ENCODE data around the gene RWDD1.

The RWDD1 gene

GRCh38 chr6:116570856-116571682 is at the start of gene RWDD1:
RWDD1 (plus strand) TSS chr6:116571504; CDS start chr6:116571583, 79 bp downstream.
- DNase-seq (ENCODE audit: low read depth in 2 of 2) = peak; percentile 93 to 98

DNA sequence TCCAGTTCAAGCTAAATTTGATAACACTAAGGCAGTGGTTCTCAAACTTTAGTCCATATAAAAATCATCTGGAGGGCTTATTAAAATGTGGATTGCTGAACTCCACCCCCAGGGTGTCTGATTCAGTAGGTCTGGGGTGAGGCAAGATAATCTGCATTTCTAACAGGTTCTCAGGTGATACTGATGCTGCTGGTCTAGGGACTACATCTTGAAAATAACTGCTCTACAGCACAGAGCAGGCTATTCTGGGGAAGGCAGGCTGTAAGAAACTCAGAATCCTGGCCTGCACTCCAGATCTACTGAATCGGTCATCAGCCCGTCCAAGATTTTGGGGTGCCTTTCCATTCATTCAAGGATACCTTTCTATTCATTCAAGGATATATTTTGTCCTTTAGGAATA is 48.4 kb upstream of the RWDD1 start:
- DNase-seq (ENCODE audit: low read depth in 2 of 2) = no peak

DNA sequence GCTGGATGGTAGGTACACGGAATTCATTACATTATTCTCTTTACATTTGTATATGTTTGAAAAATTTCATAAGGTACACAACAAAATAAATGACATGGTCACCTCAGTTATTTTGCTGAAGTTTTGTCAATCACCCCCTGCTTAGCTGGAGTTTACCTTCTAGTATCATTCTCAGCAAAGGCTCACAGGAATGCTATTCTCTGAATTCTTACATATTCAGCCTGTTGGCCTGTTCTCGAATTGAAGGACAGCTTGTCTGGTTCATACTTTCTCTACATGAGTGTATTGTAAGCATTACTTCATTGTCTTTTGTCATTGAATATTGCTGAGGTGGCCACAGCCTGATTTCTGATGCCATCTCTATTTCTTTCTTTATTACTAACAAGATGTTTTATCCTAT is 47.1 kb upstream of the RWDD1 start:
- DNase-seq (ENCODE audit: low read depth in 2 of 2) = no peak

DNA sequence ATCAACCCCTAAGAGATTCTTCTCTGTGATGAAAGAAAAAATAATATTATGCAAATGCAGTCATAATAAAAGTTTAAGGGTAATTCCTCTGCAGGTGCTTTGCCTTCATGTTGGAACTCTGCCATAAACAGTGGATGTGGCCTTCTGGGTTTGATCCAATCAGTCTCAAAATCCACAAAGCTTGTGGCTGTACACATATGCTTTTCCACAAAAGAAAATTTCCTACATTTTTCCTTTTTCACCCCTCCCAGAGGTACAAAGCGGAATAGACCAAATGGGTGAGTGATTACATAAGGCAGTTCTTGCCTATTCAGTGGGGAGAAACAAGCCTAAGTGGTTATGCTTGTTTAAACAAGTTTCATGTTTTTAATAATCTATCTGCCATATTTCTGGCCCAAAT is 43.2 kb upstream of the RWDD1 start:
- no peak for DNase-seq (ENCODE audit: low read depth in 2 of 2)

GRCh38 chr6:116528780-116529179 is 42.5 kb upstream of the RWDD1 start:
- DNase-seq (ENCODE audit: low read depth in 2 of 2) = no peak

DNA sequence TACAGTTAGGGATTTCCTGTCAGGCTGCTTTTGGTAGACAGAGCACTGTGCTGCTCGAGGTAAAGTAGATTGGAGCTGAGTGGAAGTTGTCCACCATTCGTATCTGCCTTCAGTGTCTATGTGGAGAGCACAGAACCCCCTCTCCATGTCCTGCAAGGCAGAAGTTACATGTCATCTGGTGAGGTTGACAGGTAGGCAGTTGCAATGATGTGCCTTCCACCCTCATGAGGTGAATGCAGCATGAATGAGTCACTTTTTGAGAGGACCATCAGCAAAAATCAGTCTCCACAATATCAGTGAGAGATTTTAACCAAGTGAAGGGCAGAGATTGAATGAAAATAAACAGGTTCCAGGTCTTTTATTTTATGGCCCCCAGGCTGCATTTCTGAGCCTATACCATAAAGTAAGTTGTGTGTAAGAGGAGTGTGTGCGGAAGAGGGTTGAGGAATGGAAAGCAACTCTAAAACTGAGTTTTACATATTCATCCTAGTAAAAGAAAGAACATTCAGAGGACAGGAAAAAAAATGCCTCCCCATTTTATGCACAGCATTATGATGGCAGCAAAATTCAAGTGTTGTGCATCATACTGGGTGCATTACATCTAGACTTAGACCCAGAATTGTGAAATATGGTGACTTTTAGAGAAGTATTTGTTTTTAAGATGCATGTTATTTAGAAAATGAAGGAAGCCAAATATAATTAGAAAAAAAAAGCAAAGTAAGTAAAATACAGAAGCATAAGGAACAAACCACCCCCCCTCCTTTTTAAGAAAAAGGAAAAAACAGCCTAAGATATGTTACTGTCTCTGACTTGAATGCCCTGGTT is 41.6 kb upstream of the RWDD1 start:
- DNase-seq (ENCODE audit: low read depth in 2 of 2) = no peak

DNA sequence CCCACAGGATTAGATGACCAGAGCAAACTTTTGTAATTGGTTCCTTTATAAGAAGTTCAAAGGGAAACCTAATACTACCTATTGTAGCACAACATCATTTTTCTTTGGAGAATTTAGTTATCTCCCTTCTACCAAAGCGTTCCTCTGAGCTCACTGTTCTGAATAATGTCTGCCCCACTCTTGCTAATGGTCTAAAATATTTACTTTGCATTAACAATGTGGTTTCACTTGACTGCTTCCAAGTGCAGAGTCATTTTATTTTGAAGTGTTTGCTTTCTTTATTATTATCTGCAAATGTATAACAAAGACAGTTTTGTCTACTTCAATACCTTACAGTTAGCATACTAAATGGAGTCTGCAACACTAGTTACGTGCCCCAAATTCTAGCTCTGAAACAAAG is 40.9 kb upstream of the RWDD1 start:
- no peak for DNase-seq (ENCODE audit: low read depth in 2 of 2)

GRCh38 chr6:116531675-116532570 is 39.4 kb upstream of the RWDD1 start:
- DNase-seq (ENCODE audit: low read depth in 2 of 2) = peak; percentile 10 to 24

GRCh38 chr6:116533233-116533957 is 37.9 kb upstream of the RWDD1 start:
- no peak for DNase-seq (ENCODE audit: low read depth in 2 of 2)

GRCh38 chr6:116535109-116535508 is 36.2 kb upstream of the RWDD1 start:
- DNase-seq (ENCODE audit: low read depth in 2 of 2) = no peak

DNA sequence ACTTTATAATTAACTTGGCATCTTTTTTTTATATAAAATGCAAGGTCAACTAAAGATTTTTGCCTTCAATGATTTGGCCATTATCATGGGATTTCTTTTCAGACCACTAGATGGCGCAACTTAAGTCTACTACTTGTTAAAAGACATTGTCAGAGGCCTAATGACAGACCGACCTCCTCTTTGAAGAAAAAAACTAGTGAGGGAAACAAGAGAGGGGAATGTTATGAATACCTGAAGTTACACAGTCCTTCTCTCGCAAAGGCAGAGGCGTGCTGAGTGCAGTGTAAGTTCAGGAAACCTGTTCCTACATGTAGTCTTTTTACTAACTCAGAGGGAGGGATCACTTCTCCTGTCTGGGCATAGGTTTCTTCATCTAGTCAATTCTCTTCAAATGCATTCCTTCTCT is 35.1 kb upstream of the RWDD1 start:
- no peak for DNase-seq (ENCODE audit: low read depth in 2 of 2)

GRCh38 chr6:116542426-116542825 is 28.9 kb upstream of the RWDD1 start:
- no peak for DNase-seq (ENCODE audit: low read depth in 2 of 2)

DNA sequence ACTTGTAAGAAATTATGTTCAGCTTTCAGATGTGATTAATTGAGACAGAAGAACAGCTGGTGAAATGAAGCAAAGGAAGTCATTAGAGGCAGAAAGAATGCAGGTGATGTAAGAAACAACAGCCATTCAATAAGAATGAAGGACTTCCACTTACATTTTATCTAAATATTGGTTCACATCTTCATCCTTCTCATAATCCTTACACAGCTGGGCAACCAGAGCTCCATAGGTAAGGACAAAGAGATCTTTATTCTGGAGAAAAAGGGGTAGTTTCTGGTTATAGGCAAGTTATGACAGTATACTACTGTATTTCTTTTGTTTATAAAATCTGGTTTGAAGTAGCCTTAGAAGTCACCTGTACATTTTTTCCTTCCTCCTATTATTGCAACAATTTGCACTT is 28.2 kb upstream of the RWDD1 start:
- no peak for DNase-seq (ENCODE audit: low read depth in 2 of 2)

- DNase-seq (ENCODE audit: low read depth in 2 of 2) = no peak
These were observed 25.7 kb upstream of the RWDD1 start, which contains the start of gene TRAPPC3L for GRCh38 chr6:116545651-116546050. TRAPPC3L (minus strand) TSS chr6:116545684; CDS start chr6:116545514, 170 bp downstream.

DNA sequence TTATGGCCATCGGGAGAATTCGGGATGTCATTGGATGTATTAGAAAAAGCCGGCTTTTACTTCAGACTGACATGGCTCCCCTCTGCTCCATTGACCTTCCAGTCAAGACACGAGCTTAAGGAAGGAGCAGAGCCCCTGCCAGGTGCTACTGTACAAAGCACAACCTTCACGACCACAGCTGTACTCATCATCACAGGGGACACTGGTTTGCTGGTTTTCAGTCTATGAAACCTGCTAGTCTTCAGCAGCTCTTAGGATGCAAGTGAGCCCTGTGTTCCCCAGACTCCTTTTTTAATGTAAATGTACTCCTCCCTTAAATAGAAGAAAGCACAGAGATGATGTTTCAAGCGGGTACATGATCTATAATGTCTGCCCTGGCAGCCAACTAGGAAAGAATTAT is 23.9 kb upstream of the RWDD1 start:
- no peak for DNase-seq (ENCODE audit: low read depth in 2 of 2)

GRCh38 chr6:116550796-116551195 is 20.5 kb upstream of the RWDD1 start:
- DNase-seq (ENCODE audit: low read depth in 2 of 2) = no peak

DNA sequence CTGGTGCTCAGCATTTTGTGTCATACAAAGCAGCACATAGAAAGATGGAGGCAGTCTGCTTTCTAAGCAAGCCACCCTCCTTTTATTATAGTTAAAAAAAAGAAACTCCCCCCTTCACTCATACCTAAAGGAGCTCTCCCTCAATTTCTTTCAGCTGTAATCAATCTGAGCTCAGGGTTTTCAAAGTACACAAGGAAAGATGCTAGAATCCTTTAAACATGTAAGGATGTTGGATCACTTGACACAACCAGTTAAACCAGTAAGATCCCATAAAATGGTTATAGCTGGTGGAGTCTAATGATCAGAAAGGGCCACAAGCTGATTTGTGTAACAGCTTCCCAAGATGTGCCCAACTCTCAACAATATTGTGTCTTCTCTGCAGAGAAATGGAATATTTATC is 17.9 kb upstream of the RWDD1 start, which contains the start of gene CALHM4:
TSS of gene CALHM4 (plus strand) at position 301 of the 400 bp plus-strand sequence. CDS start at position 344, 43 bp downstream.
- no peak for DNase-seq (ENCODE audit: low read depth in 2 of 2)

- DNase-seq (ENCODE audit: low read depth in 2 of 2) = no peak
These were observed 15.2 kb upstream of the RWDD1 start for GRCh38 chr6:116556065-116556464.

DNA sequence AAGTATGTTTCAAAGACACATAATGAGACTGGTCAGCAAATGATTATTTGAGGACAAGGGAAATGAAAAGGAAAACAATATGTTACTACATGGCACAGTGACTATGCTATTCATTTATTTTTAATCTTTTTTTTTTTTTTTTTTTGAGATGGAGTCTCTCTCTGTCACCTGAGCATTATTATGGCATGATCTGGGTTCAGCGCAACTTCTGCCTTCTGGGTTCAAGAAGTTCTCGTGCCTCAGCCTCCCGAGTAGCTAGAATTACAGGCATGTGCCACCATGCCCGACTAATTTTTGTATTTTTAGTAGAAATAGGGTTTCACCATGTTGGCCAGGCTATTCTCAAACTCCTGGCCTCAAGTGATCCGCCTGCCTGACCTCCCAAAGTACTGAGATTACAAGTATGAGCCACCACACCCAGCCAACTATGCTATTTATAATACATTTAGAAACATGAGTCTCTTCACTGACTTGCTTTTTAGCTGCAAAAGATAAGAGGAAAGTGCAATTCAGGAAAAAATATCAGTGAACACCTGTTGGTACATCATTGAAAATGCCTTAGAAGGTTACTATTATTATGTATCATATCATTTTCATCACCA is 14.4 kb upstream of the RWDD1 start:
- no peak for DNase-seq (ENCODE audit: low read depth in 2 of 2)

DNA sequence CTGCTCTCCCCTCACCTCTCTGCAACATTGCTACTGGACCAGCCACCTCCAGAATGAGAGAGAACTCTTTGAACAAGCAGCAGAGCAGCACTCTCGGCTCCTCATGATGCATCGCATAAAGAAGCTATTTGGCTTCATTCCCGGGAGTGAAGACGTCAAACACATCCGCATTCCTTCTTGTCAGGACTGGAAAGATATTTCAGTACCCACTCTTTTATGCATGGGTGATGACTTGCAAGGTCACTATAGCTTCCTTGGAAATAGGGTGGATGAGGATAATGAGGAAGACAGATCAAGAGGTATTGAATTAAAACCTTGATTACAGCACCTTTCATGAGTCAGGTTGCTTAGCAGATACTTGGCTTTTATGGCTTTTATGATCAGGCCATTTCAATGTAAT is 13.4 kb upstream of the RWDD1 start:
- no peak for DNase-seq (ENCODE audit: low read depth in 2 of 2)

DNA sequence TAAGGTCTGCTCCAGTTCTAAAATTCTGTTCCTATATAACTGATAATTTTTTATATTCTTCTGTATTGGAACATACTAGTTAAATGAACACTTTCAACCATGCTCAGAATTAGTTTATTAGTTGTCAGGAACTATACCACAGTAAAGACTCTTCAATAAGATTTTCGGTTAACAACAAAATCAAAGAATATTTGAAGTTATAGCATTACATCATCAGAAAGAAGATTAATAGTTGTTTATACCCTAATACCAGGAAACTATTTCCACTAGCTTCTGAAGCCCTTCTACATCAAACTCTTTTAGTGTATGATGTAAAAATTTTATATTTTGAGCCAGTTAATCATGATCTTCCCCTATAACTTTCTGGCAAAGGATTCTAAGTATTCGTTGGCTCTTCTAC is 11.2 kb upstream of the RWDD1 start:
- no peak for DNase-seq (ENCODE audit: low read depth in 2 of 2)

All from activated CD8-positive, alpha-beta memory T cell treated with anti-CD3 and anti-CD28 coated beads for 4 hours (primary cell).